B cell (primary cell): ENCODE measurements around the gene FUS. TPM values are rescaled to one million over a fixed set of nuclear protein-coding genes. Genes with fewer than 3 reads are reported as not detected.

Experiments used
- ATAC-seq: fragments of 200-7000 bp; cut with Tn5 transposase; one replicate; pipeline ENCODE4 v1.10.0; 2021; ENCODE audit warnings: low read depth, mild to moderate bottlenecking, moderate number of reproducible peaks, moderate library complexity
- CTCF ChIA-PET: fragments of 350-600 bp; sonication (Branson Sonifier 250); formaldehyde crosslinking; loops from one replicate; lab custom pipeline; 2021; ENCODE audit warnings: antibody characterized with exemption, inconsistent platforms; lab: Charles Lee
- POLR2A ChIA-PET: fragments of 350-600 bp; sonication (Branson Sonifier 250); formaldehyde crosslinking; loops from one replicate; lab custom pipeline; 2021; ENCODE audit warnings: antibody characterized with exemption; lab: Charles Lee
- DNase-seq: peaks from one replicate; pipeline ENCODE4 v3.0.0; 2013
- H2AFZ ChIP-seq: 2 replicates; pipeline ENCODE4 v1.6.1; 2012; ENCODE audit warnings: mild to moderate bottlenecking, low read depth, low read length; ENCODE audit not compliant: insufficient read depth, poor library complexity, severe bottlenecking
- H3K27ac ChIP-seq, 2 donors: 1 replicate in 1 of 2; 2 replicates in 1 of 2; pipeline ENCODE4 v1.5.1; 2012 to 2013; ENCODE audit warnings: low read length in 2 of 2, mild to moderate bottlenecking in 2 of 2, moderate library complexity in 1 of 2
- H3K27me3 ChIP-seq, 4 experiments: fragments of 200-600 bp in 1 of 4; sonication (generic) in 1 of 4; replicated peaks in 1 of 4; 1 replicate in 2 of 4; 2 replicates in 2 of 4; pipeline versions ENCODE4 v1.6.1 to v1.7.0; 2013 to 2016; ENCODE audit warnings: low read length in 3 of 4, mild to moderate bottlenecking in 2 of 4, mixed read lengths in 1 of 4, moderate library complexity in 1 of 4; ENCODE audit not compliant: insufficient read depth in 4 of 4, control insufficient read depth in 3 of 4; ENCODE audit errors: control extremely low read depth in 1 of 4
- H3K36me3 ChIP-seq, 2 experiments: replicated peaks in 1 of 2; 1 replicate in 1 of 2; 2 replicates in 1 of 2; pipeline versions ENCODE4 v1.6.1 to v1.7.1; 2013; ENCODE audit warnings: low read length in 1 of 2; ENCODE audit not compliant: insufficient read depth in 2 of 2, control insufficient read depth in 1 of 2; ENCODE audit errors: control extremely low read depth in 1 of 2, extremely low read depth in 1 of 2
- H3K4me1 ChIP-seq, 2 donors: fragments of 200-600 bp in 1 of 2; sonication (generic) in 1 of 2; 1 replicate in 1 of 2; 2 replicates in 1 of 2; pipeline versions ENCODE4 v1.5.1 to v1.6.1; 2013 to 2017; ENCODE audit warnings: low read length in 2 of 2; ENCODE audit not compliant: control insufficient read depth in 2 of 2, insufficient read depth in 2 of 2
- H3K4me2 ChIP-seq: replicated peaks from 2 replicates; pipeline ENCODE3; 2012; ENCODE audit warnings: mild to moderate bottlenecking, low read depth, low read length; ENCODE audit not compliant: poor library complexity, severe bottlenecking
- H3K4me3 ChIP-seq, 5 experiments: fragments of 200-600 bp in 1 of 5; sonication (generic) in 1 of 5; 1 replicate in 3 of 5; 2 replicates in 2 of 5; pipeline versions ENCODE4 v1.5.1 to v1.7.0; 2011 to 2016; ENCODE audit warnings: low read length in 4 of 5, mild to moderate bottlenecking in 4 of 5, low read depth in 2 of 5, control low read depth in 1 of 5, moderate library complexity in 1 of 5; ENCODE audit not compliant: insufficient read depth in 1 of 5; ENCODE audit errors: control extremely low read depth in 1 of 5, extremely low read depth in 1 of 5
- H3K79me2 ChIP-seq: fragments of 200-600 bp; sonication (generic); one replicate; pipeline ENCODE4 v1.6.0; 2016; ENCODE audit warnings: low read length; ENCODE audit not compliant: control insufficient read depth, insufficient read depth
- H3K9ac ChIP-seq: fragments of 200-600 bp; sonication (generic); 2 replicates; pipeline ENCODE4 v1.6.1; 2017; ENCODE audit warnings: mild to moderate bottlenecking, low read length, moderate library complexity
- H3K9me3 ChIP-seq, 3 donors: one replicate each; pipeline versions ENCODE4 v1.6.1 to v1.7.1; 2013; ENCODE audit warnings: low read length in 2 of 3; ENCODE audit not compliant: control insufficient read depth in 2 of 3, insufficient read depth in 1 of 3; ENCODE audit errors: control extremely low read depth in 1 of 3
- H4K20me1 ChIP-seq: 2 replicates; pipeline ENCODE4 v1.6.0; 2012; ENCODE audit warnings: mild to moderate bottlenecking, low read length; ENCODE audit not compliant: insufficient read depth, control insufficient read depth, poor library complexity, severe bottlenecking
- H3K27ac Mint-ChIP-seq: one replicate; pipeline ENCODE4 v1.8.0; 2021; ENCODE audit warnings: mixed read lengths
- H3K27me3 Mint-ChIP-seq: one replicate; pipeline ENCODE4 v1.8.0; 2021; ENCODE audit warnings: mixed read lengths
- H3K4me1 Mint-ChIP-seq: one replicate; pipeline ENCODE4 v1.8.0; 2021; ENCODE audit warnings: mixed read lengths
- H3K4me3 Mint-ChIP-seq: one replicate; pipeline ENCODE4 v1.8.0; 2021; ENCODE audit warnings: mixed read lengths
- H3K9me3 Mint-ChIP-seq: one replicate; pipeline ENCODE4 v1.8.0; 2022; ENCODE audit warnings: mixed read lengths; ENCODE audit not compliant: insufficient read depth
- CTCF ChIP-seq: fragments of 200-600 bp; IDR thresholded peaks from one replicate; pipeline ENCODE4 v1.8.0; 2022; ENCODE audit warnings: antibody characterized with exemption, mild to moderate bottlenecking
- EZH2 ChIP-seq: IDR thresholded peaks from 2 replicates; pipeline ENCODE4 v1.6.1; 2012; ENCODE audit warnings: borderline replicate concordance, low read depth, mild to moderate bottlenecking, moderate library complexity, low read length; ENCODE audit not compliant: insufficient read depth, poor library complexity, severe bottlenecking
- WGBS: methylation state at CpG from one replicate; pipeline ENCODE4 v1.1.5; 2013; ENCODE audit warnings: missing lambda C conversion rate; ENCODE audit not compliant: insufficient coverage; 5-methylcytosine and 5-hydroxymethylcytosine counted together
- intact Hi-C: fragments of 100-400 bp; cut with micrococcal nuclease; formaldehyde crosslinking; loops from one replicate; pipeline ENCODE4 v1.10.0; 2022
- polyA plus RNA-seq: library from polyadenylated mRNA; depleted of rRNA; stranded (reverse); fragments of >200 nt; gene quantifications from 2 replicates; pipeline ENCODE4 v1.2.3, GENCODE V29; 2012
- total RNA-seq, 2 donors: library from RNA; stranded (reverse); fragments of 120-200 nt in 1 of 2; gene quantifications; 1 replicate in 1 of 2; 2 replicates in 1 of 2; pipeline versions ENCODE4 v1.2.3 to v1.2.4, GENCODE V29; 2013 to 2022

FUS gene
- total and polyA plus RNA-seq, 2 donors (not counting 1 experiment from before 2014, with no cell fraction given): 181 to 597 TPM

- intact Hi-C loops: loop anchor here (1.0 to 5.0 kb wide), 7 partner anchors 14 to 256 kb away; partner anchors contain the start of genes ARMC5, FUS, TRIM72 and ZNF843
- no peaks in the 10 kb centered on the region for H3K27me3 Mint-ChIP-seq
- peak overlapping the region; percentile 78 for H3K9ac ChIP-seq
- peak overlapping the region; percentile 95 for H3K27ac Mint-ChIP-seq
- POLR2A ChIA-PET: interaction anchor here (0.5 to 3.9 kb wide), 7 partner anchors 10 to 1538 kb away, joined by 3 to 36 read pairs (median 7); partner anchors contain the start of genes FUS and KAT8
- H3K36me3 ChIP-seq: peaks cover 0 to 20% of the 10 kb centered on the region in 2 experiments
- ATAC-seq (peak; percentile 38), DNase-seq (peak; percentile 64)
- peak overlapping the region; percentile 92 for H3K4me3 Mint-ChIP-seq
- peaks cover 15% of the 10 kb centered on the region for H3K79me2 ChIP-seq
- no peaks in the 10 kb centered on the region for H3K9me3 Mint-ChIP-seq
- TF ChIP-seq EZH2 (no peak), CTCF (no peak)
- H4K20me1 ChIP-seq: peaks cover 38% of the 10 kb centered on the region
- H2AFZ ChIP-seq: no peak overlapping the region
- CTCF ChIA-PET: interaction anchor here (0.7 to 4.0 kb wide), 8 partner anchors 14 to 259 kb away, joined by 3 to 35 read pairs (median 6); partner anchors contain the start of genes PYDC1, TRIM72 and ZNF843
- no peaks in the 10 kb centered on the region for H3K27me3 ChIP-seq
- peaks cover 32 to 48% of the 10 kb centered on the region in 2 donors for H3K4me1 ChIP-seq
- 69% methylated on average over 5 of the region's 8 CpGs for WGBS
- H3K4me2 ChIP-seq: peak overlapping the region; percentile 90
- peak overlapping the region; percentile 43 to 86 (median 78) for H3K4me3 ChIP-seq
- H3K9me3 ChIP-seq: peaks cover 0 to 4% (median 0%) of the 10 kb centered on the region in 3 donors
- H3K4me1 Mint-ChIP-seq: peaks cover 57% of the 10 kb centered on the region
- H3K27ac ChIP-seq: peak overlapping the region; percentile 62 to 73
These were observed 21.1 kb downstream of the FUS start for GRCh38 chr16:31200821-31201568.
